GM18909 (cell line): ENCODE data around the gene DUSP15.

Source experiments
- ATAC-seq: cut with Tn5 transposase; IDR thresholded peaks from one replicate; pipeline ENCODE4 v1.9.1; 2021; ENCODE audit warnings: mild to moderate bottlenecking; ENCODE audit not compliant: unreplicated experiment, poor library complexity

Gene DUSP15

DNA sequence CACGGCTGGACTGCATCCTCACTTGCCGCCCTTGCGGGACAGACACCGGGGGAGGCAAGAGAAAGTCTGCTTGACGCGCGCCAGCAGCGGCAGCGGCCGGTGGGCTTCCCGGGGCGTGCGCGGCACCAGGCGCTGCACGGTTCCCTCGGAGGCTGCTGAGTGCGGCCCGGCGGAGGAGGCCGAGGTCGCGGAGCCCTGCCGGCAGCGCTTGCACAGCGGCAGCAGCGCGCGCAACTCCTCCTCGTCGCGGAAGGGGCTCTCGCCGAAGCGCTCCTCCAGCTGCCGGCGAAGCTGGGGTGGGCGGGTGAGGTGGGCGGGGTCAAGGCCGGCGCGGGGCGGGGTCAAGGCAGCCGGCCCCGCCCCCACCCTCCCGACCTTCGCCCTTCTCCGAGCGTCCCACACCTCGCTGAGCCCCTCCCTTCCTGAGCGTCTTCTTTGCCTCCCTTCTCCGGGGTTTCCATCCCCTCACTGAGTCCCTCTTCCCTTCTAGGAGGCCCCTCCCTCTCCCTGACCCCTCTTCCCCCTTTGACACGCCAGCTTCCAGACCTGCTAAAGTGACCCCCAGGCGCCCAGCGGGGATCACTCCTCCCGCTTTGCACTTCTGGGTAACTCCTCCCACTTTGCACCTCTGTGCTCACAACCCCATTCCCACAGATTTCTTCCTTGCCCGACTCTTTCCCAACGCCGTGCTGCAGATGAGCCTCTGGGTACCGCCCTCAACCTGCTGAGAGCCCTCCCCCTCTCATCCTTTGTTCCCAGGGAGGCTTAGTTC is 8.8 kb downstream of the DUSP15 start:
- ATAC-seq: peak; percentile 66

DNA sequence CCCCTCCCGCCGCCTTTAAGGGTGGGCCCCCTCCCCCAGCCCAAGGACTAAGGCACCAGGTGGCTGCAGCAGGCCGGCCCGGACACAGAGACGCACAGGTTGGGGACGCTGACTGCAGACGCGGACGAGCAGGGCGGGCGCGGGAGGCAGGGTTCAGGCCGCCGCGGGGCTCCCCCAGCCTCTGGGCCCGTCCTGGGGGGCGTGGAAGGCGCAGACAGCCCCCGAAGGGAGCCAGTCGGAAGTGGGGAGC is 9.3 kb downstream of the DUSP15 start:
- ATAC-seq: peak; percentile 23

GRCh38 chr20:31860390-31861134 is 9.8 kb downstream of the DUSP15 start:
- no peak for ATAC-seq

DNA sequence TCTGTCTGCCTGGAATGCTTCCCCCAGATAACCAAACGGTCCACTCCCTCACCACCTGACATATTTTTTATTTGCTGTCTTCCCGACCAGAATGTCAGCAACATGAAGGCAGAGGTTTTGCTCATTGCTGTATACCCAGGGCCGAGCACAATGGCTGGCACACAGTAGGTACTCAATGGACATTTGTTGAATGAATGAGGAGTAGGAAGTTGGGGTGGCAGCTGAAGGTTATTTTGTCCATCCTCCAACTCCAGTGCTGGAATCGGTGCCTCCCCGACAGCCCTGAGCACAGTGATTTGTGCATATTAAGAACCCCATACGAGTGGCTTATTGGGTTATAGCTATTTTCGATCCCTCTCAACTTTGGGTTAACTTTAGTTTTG is 10.3 kb downstream of the DUSP15 start:
- no peak for ATAC-seq

- ATAC-seq: no peak
Measured at GRCh38 chr20:31859266-31859997, 10.9 kb downstream of the DUSP15 start.

GRCh38 chr20:31858760-31859083 is 11.6 kb downstream of the DUSP15 start:
- no peak for ATAC-seq

- ATAC-seq: peak; percentile 78
Measured at GRCh38 chr20:31857861-31858759, 12.2 kb downstream of the DUSP15 start.

GRCh38 chr20:31856516-31856915 is 13.8 kb downstream of the DUSP15 start:
- ATAC-seq: no peak

DNA sequence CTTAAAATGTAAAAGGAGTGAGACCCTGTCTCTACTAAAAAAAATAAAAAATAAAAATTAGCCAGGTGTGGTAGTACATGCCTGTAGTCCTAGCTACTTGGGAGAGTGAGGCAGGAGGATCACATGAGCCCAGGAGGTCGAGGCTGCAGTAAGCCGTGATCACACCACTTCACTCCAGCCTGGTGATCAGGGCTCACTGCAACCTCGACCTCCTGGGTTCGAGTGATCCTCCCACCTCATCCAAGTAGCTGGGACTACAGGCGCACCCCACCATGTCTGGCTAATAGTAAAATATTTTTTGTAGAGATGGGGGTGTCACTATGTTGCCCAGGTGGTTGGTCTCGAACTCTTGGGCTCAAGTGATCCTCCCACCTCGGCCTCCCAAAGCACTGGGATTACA is 16.8 kb downstream of the DUSP15 start:
- no peak for ATAC-seq

GRCh38 chr20:31851240-31851955 is 18.9 kb downstream of the DUSP15 start:
- ATAC-seq: no peak

GRCh38 chr20:31849306-31849930 is 20.9 kb downstream of the DUSP15 start:
- ATAC-seq: no peak

DNA sequence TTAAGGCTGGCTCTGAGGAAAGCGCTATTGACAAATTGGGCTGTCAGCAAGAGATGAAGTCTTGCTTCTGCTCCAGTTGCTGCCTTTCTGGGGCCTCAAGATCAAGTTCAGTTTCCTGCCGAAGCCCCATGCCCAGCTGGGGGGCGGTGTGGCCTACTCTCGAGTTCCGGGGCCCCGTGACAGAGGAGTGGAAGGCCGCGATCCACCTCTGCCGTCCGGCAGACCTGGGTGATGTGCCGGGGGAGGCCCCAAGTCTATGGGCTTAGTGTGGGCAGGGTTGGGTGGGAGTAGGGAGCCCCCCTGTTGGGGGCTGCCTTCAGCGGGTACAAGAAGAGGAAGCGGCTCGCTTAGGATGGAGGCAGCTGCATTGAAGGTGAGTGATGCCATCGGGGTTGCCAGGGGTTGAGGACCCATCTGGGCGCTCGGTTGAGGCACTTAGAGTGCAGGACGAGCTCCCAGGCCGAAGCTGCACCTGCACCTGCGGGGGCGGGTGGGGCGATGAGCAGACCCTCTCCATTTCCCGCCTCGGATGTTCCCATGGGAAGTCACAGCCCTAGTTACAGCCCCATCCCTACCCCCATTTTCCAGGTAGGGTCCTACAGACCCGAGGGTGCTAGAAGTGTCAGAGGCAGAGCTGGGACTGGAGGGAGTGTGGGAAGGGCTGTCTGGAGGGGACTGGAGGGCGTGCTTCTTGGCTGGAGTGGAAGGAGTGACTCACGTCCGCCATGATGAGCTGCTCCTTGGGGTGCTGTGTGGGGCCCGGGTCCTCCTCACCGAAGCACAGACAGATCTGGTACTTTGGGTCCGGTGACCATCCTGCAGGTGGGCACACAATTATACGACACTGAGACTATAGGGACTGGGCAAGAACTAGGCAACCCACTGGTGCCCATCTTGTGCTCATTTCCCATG is 22.0 kb downstream of the DUSP15 start:
- no peak for ATAC-seq

- no peak for ATAC-seq
Measured at GRCh38 chr20:31846793-31847138, 23.6 kb downstream of the DUSP15 start.

- ATAC-seq: no peak
Measured at GRCh38 chr20:31845300-31845863, 24.9 kb downstream of the DUSP15 start, which contains the start of gene FOXS1. Gene FOXS1, minus strand, starts transcription at chr20:31845604. Its CDS starts 62 bp downstream, at chr20:31845542.

- no peak for ATAC-seq
Measured at GRCh38 chr20:31844737-31845299, 25.5 kb downstream of the DUSP15 start.

DNA sequence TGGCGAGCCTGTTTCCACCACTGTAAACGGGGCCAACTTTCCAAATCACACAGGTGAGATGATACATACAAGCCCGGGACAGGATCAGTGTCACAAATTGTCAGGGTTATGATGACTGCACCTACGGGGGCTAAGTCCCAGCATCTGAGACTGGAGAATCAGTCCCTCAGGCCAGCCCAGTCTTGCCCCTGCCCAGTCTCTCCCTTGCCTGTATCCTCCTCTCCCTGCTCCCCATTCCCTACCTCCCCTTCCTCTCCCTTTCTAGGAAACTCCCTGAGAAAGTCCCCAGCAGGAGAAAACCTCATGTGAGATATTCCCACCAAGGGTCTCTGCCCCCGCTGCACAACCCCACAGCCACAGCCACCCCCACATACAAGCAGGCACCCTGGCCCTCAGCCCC is 26.4 kb downstream of the DUSP15 start:
- no peak for ATAC-seq

DNA sequence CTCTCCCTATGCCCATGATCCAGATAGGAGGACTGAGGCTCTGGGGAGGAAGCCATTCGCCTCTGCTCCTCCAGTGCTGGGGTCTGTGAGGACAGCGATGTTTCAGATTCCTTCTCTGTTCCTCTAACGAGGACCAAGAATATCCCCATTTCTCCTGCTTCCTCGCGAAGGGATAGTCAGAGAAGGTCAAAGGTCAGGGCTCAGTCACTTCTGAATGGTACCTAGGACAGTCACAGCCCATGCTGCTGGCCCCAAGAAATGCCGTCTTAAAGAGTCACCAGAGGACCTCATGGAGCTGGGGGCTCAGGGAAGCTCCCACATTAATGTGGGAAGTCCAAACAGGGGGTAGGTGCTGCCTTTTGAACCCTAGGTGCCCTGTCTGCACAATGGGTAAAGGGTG is 27.0 kb downstream of the DUSP15 start:
- no peak for ATAC-seq
